ENCODE results near the gene SYNE3. TPM values are rescaled to one million over a fixed set of nuclear protein-coding genes. Genes with fewer than 3 reads are reported as not detected.
A peak's percentile ranks its signal among the peaks of the same experiment; 100 is the strongest.

SYNE3 gene
- polyA plus RNA-seq, 6 donors from 2014 or later = 0.71 to 9.4 (median 5.3) TPM

DNA sequence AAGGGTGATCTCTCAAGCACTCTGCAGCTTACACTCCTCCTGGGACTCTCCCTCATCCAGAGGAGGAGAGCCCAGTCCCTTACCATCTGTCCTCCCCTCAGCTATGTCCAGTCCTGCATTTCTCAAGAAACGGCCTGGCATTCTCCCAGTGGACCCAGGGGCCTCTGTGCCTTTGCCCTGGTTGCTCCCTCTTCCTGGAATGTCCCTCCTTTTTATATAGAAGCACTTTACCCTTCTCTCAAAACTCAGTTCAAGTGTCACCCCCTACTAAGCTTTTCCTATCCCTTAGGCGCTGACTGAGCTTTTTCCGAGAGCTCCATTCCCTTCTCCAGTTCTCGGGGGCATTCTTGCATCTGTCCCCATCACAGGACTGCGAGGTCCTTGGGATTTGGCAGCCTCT, 9.5 kb upstream of the SYNE3 start:
- no peaks in the 10 kb centered on the region for H3K27me3 Mint-ChIP-seq
- H3K9me3 Mint-ChIP-seq = no peaks in the 10 kb centered on the region
- H3K4me1 Mint-ChIP-seq = peaks cover 27 to 37% (median 37%) of the 10 kb centered on the region in 3 donors
- no peak overlapping the region for H3K4me3 Mint-ChIP-seq
- peak overlapping the region in 1 of 6 donors; percentile 54 for H3K27ac Mint-ChIP-seq
- ATAC-seq (ENCODE audit: low read depth in 2 of 2) = no peak
- H3K36me3 Mint-ChIP-seq = no peaks in the 10 kb centered on the region
- no peak for DNase-seq

GRCh38 chr14:95524706-95525512, 8.5 kb upstream of the SYNE3 start:
- no peak for DNase-seq
- Mint-ChIP-seq H3K27me3 (no peaks in the 10 kb centered on the region), H3K4me3 (no peak overlapping the region), H3K36me3 (no peaks in the 10 kb centered on the region), H3K9me3 (no peaks in the 10 kb centered on the region), H3K27ac (no peak overlapping the region), H3K4me1 (peaks cover 33 to 38% (median 36%) of the 10 kb centered on the region in 3 donors)
- no peak for ATAC-seq (ENCODE audit: low read depth in 2 of 2)

DNA sequence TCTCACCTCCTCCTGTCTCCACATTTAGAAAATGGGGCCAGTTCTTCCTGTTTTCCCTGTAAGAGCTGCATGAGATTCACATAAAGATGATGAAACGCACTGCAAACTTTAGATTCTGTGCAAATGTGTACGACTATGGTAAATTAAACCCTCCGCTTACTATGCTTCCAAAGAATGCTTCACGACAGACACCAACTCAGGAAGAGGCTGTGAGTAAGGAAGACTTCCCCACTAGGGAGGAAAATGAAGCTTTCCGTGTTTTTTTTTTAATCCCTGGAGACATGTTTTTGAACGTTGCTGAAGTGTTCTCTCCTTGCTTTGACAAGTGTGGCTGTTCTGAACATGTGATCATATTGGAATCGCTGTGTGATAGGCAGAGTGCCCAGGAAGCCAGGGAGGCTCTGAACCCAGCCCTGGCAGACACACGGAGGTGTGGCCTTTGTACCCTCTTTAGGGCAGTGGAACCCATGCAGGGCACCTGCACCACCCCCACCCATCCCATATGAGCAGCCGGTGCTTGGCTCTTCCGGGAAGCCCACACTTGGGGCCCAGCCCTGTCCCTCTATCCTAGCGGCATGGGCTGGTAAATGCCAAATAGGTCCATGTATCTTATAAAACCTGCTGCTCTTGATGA, 7.5 kb upstream of the SYNE3 start:
- H3K27ac Mint-ChIP-seq = peak overlapping the region in 4 of 6 donors; percentile 16 to 60 (median 38)
- peak overlapping the region in 5 of 8 donors; percentile 38 to 77 (median 46) for H3K4me3 Mint-ChIP-seq
- ATAC-seq (ENCODE audit: low read depth in 2 of 2) (peak in 1 of 2 donors; percentile 42), DNase-seq (no peak)
- H3K36me3 Mint-ChIP-seq = no peaks in the 10 kb centered on the region
- H3K9me3 Mint-ChIP-seq = no peaks in the 10 kb centered on the region
- peaks cover 43 to 47% (median 44%) of the 10 kb centered on the region in 3 donors for H3K4me1 Mint-ChIP-seq
- H3K27me3 Mint-ChIP-seq = no peaks in the 10 kb centered on the region

DNA sequence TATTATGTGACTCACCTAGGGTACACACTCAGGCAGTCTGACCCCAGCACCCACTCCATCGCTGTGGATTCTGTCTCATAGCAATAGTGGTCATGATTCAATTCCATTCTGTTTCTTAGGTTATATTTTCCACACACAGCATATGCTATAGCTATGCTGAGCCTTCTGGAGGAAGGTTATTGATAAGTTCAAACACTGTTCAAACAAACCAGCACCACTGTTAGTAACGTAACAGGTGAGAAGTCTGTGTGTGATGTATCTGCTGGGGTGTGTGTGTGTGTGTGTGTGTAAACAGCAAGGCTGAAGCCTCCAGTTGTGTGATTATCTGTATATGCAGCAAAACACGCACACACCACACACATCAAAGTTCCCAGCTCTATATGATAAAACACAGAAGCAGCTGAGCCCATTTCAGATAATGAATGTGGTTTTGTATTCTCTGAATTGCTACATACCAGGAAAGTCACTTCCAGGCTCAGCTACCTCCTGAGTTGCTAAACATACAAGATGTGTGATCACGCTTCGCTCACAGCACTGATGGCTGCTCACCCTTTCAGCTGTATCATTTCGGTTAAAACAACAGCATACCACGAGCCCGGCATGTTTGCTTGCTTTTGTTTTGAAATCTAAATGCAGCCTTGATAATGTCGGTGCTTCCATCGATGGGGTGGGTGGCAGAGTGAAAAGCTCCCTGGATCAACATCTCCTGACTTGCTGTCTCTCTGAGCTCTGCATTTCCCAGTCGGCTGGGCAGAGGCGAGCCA, 6.8 kb upstream of the SYNE3 start:
- Mint-ChIP-seq H3K27me3 (no peaks in the 10 kb centered on the region), H3K4me1 (peaks cover 50 to 54% (median 51%) of the 10 kb centered on the region in 3 donors), H3K36me3 (no peaks in the 10 kb centered on the region), H3K27ac (peak overlapping the region in 3 of 6 donors; percentile 16 to 53 (median 23)), H3K9me3 (no peaks in the 10 kb centered on the region), H3K4me3 (peak overlapping the region in 3 of 8 donors; percentile 40 to 66 (median 46))
- DNase-seq (no peak), ATAC-seq (ENCODE audit: low read depth in 2 of 2) (no peak)

- no peak overlapping the region for H3K4me3 Mint-ChIP-seq
- peak overlapping the region in 1 of 6 donors; percentile 24 for H3K27ac Mint-ChIP-seq
- H3K4me1 Mint-ChIP-seq = peaks cover 57 to 61% (median 57%) of the 10 kb centered on the region in 3 donors
- no peaks in the 10 kb centered on the region for H3K9me3 Mint-ChIP-seq
- ATAC-seq (ENCODE audit: low read depth in 2 of 2) (no peak), DNase-seq (no peak)
- H3K36me3 Mint-ChIP-seq = no peaks in the 10 kb centered on the region
- no peaks in the 10 kb centered on the region for H3K27me3 Mint-ChIP-seq
Measured at GRCh38 chr14:95522556-95522955, 6.1 kb upstream of the SYNE3 start.

DNA sequence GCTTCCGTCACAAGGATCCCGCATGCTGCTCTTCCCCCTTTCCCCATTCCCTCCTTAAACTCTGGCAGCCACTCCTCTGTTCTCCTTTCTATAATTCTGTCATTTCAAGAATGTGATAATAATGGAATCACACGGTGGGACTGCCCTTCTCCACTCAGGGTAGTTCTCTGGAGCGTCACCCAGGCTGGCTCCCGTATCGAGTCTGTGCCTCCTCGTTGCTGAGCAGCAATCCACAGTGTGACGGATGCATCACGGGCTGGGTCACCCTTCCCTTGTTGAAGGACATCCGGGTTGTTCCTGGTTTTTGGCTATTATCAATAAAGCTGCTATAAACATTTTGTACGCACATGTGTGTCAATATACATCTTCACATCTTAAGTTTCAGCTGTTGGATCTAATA, 5.7 kb upstream of the SYNE3 start:
- Mint-ChIP-seq H3K27ac (peak overlapping the region in 4 of 6 donors; percentile 4 to 75 (median 32)), H3K4me3 (no peak overlapping the region), H3K36me3 (no peaks in the 10 kb centered on the region), H3K9me3 (no peaks in the 10 kb centered on the region), H3K27me3 (no peaks in the 10 kb centered on the region), H3K4me1 (peaks cover 57 to 61% (median 58%) of the 10 kb centered on the region in 3 donors)
- DNase-seq (no peak), ATAC-seq (ENCODE audit: low read depth in 2 of 2) (no peak)

DNA sequence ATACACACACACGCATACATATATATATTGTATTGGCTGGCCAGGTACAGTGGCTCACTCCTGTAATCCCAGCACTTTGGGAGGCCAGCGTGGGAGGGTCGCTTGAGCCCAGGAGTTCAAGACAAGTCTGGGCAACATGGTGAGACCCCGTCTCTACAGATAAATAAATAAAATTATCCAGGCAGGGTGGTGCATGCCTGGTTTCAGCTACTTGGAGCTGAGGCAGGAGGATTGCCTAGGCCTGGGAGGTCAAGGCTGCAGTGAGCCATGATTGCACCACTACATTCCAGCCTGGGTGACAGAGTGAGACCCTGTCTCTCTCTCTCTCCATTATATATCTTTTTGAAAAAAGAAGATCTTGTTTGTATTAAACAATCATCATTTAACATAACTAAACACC, 4.6 kb upstream of the SYNE3 start:
- Mint-ChIP-seq H3K36me3 (no peaks in the 10 kb centered on the region), H3K4me3 (no peak overlapping the region), H3K27ac (peak overlapping the region in 1 of 6 donors; percentile 24), H3K4me1 (peaks cover 55 to 63% (median 58%) of the 10 kb centered on the region in 3 donors), H3K27me3 (no peaks in the 10 kb centered on the region), H3K9me3 (no peaks in the 10 kb centered on the region)
- ATAC-seq (ENCODE audit: low read depth in 2 of 2) (no peak), DNase-seq (no peak)

- Mint-ChIP-seq H3K4me3 (peak overlapping the region; percentile 54 to 95 (median 80)), H3K27ac (peak overlapping the region in 5 of 6 donors; percentile 3 to 96 (median 91)), H3K4me1 (peaks cover 54 to 68% (median 60%) of the 10 kb centered on the region in 3 donors), H3K36me3 (no peaks in the 10 kb centered on the region), H3K9me3 (no peaks in the 10 kb centered on the region), H3K27me3 (no peaks in the 10 kb centered on the region)
- DNase-seq = peak; percentile 26
- peak in 1 of 2 donors; percentile 10 for ATAC-seq (ENCODE audit: low read depth in 2 of 2)
Measured at GRCh38 chr14:95520346-95520745, 3.9 kb upstream of the SYNE3 start.

- no peaks in the 10 kb centered on the region for H3K36me3 Mint-ChIP-seq
- no peaks in the 10 kb centered on the region for H3K9me3 Mint-ChIP-seq
- ATAC-seq (ENCODE audit: low read depth in 2 of 2) (no peak), DNase-seq (no peak)
- peaks cover 58 to 75% (median 65%) of the 10 kb centered on the region in 3 donors for H3K4me1 Mint-ChIP-seq
- peak overlapping the region; percentile 54 to 95 (median 84) for H3K4me3 Mint-ChIP-seq
- H3K27ac Mint-ChIP-seq = peak overlapping the region; percentile 3 to 96 (median 76)
- H3K27me3 Mint-ChIP-seq = no peaks in the 10 kb centered on the region
Measured at GRCh38 chr14:95519699-95520098, 3.2 kb upstream of the SYNE3 start.

GRCh38 chr14:95518045-95518751, 1.7 kb upstream of the SYNE3 start:
- no peaks in the 10 kb centered on the region for H3K36me3 Mint-ChIP-seq
- peak overlapping the region; percentile 73 to 95 (median 88) for H3K4me3 Mint-ChIP-seq
- ATAC-seq (ENCODE audit: low read depth in 2 of 2) = no peak
- no peaks in the 10 kb centered on the region for H3K9me3 Mint-ChIP-seq
- no peaks in the 10 kb centered on the region for H3K27me3 Mint-ChIP-seq
- H3K27ac Mint-ChIP-seq = peak overlapping the region; percentile 82 to 97 (median 94)
- no peak for DNase-seq
- H3K4me1 Mint-ChIP-seq = peaks cover 52 to 79% (median 65%) of the 10 kb centered on the region in 3 donors

- Mint-ChIP-seq H3K36me3 (no peaks in the 10 kb centered on the region), H3K27ac (peak overlapping the region; percentile 95 to 99 (median 98)), H3K4me1 (peaks cover 60 to 80% (median 80%) of the 10 kb centered on the region in 3 donors), H3K4me3 (peak overlapping the region; percentile 88 to 96 (median 94)), H3K9me3 (no peaks in the 10 kb centered on the region), H3K27me3 (no peaks in the 10 kb centered on the region)
- DNase-seq (peak; percentile 94), ATAC-seq (ENCODE audit: low read depth in 2 of 2) (peak; percentile 91 to 93)
Measured at GRCh38 chr14:95515596-95516552, 576 bp downstream of the SYNE3 start.

DNA sequence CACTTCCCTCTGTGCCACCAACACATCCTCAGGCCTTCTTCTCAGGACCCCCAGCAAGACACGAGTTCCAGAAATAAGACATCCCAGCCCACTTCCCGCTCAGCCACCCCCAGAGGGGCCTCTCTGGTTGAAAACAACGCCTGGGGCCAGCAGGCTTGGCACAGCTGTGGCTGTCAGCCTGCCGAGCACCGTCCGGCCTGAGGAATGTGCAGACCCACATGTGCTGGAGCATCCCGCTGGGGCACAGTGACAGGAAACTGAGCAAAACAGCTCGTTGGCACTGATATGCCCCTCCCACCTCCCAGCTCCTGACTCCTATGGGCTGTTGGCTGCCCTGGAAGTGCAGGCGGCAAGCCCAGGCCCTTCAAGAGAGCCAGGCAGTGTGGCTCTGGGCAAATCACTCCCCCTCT, 1.4 kb downstream of the SYNE3 start:
- DNase-seq (no peak), ATAC-seq (ENCODE audit: low read depth in 2 of 2) (no peak)
- peaks cover 61 to 83% (median 82%) of the 10 kb centered on the region in 3 donors for H3K4me1 Mint-ChIP-seq
- peak overlapping the region; percentile 78 to 99 (median 98) for H3K27ac Mint-ChIP-seq
- peak overlapping the region; percentile 88 to 96 (median 94) for H3K4me3 Mint-ChIP-seq
- H3K27me3 Mint-ChIP-seq = no peaks in the 10 kb centered on the region
- H3K36me3 Mint-ChIP-seq = peaks cover 2 to 4% of the 10 kb centered on the region in 2 donors
- no peaks in the 10 kb centered on the region for H3K9me3 Mint-ChIP-seq

Measured in naive B cell (primary cell).